OCI-LY3 (cell line): ENCODE results near the gene LAG3.

ENCODE experiments used
- H2AFZ ChIP-seq: fragments of 200-600, 300-600 bp; shearing (Covaris generic); 2 replicates; pipeline ENCODE4 v1.6.0; 2014; ENCODE audit warnings: antibody characterized with exemption, low read depth, low read length
- H3K27ac ChIP-seq: fragments of 200-600, 300-600 bp; sonication (generic); 2 replicates; pipeline ENCODE4 v1.5.1; 2014; ENCODE audit warnings: mild to moderate bottlenecking, low read length, moderate library complexity, mixed read lengths
- H3K27me3 ChIP-seq: fragments of 200-600, 300-600 bp; sonication (generic); 2 replicates; pipeline ENCODE4 v1.6.1; 2014; ENCODE audit warnings: low read depth, low read length, mixed read lengths
- H3K36me3 ChIP-seq: fragments of 200-600, 300-600 bp; sonication (generic); replicated peaks from 2 replicates; pipeline ENCODE3; 2014; ENCODE audit warnings: low read depth, low read length, mixed read lengths
- H3K4me1 ChIP-seq: fragments of 300-600, 200-600 bp; sonication (generic); 2 replicates; pipeline ENCODE4 v1.6.1; 2014; ENCODE audit warnings: low read length, mixed read lengths
- H3K4me2 ChIP-seq: fragments of 200-600, 300-600 bp; sonication (generic); 2 replicates; pipeline ENCODE4 v1.6.1; 2014; ENCODE audit warnings: low read length, mixed read lengths
- H3K4me3 ChIP-seq: fragments of 300-600, 200-600 bp; sonication (generic); 2 replicates; pipeline ENCODE4 v1.5.1; 2014; ENCODE audit warnings: antibody characterized with exemption, mild to moderate bottlenecking, low read length, moderate library complexity
- H3K79me2 ChIP-seq: fragments of 300-600, 200-600 bp; shearing (Covaris generic); 2 replicates; pipeline ENCODE4 v1.6.1; 2014; ENCODE audit warnings: mild to moderate bottlenecking, low read length, mixed read lengths
- H3K9ac ChIP-seq: fragments of 300-600, 200-600 bp; shearing (Covaris generic); 2 replicates; pipeline ENCODE4 v1.6.0; 2014; ENCODE audit warnings: mild to moderate bottlenecking, low read length, moderate library complexity
- H3K9me3 ChIP-seq: fragments of 200-600, 300-600 bp; shearing (Covaris generic); 2 replicates; pipeline ENCODE4 v1.6.1; 2014; ENCODE audit warnings: low read length, mixed read lengths; ENCODE audit not compliant: insufficient read depth
- H4K20me1 ChIP-seq: fragments of 200-600, 300-600 bp; sonication (generic); 2 replicates; pipeline ENCODE4 v1.6.1; 2016; ENCODE audit warnings: low read length, mixed read lengths; ENCODE audit not compliant: insufficient read depth
- EZH2phosphoT487 ChIP-seq: fragments of 200-600 bp; shearing (Covaris generic); IDR thresholded peaks from 2 replicates; pipeline ENCODE4 v1.6.1; 2018; ENCODE audit warnings: antibody characterized with exemption, mixed run types, low read depth
- TF ChIP-seq, protein P1 (sequence below): fragments of 200-600, 300-600 bp; sonication (generic); IDR thresholded peaks from 2 replicates; pipeline ENCODE4 v1.5.1; 2014; ENCODE audit warnings: antibody characterized with exemption, low read length, low read depth

The LAG3 gene

GRCh38 chr12:6810758-6811157 is 38.4 kb downstream of the LAG3 start:
- Histone ChIP-seq H3K9ac (peak overlapping the region; percentile 29; the same call in 1 of the 2 replicates), H3K36me3 (no peaks in the 10 kb centered on the region)

GRCh38 chr12:6813363-6813762 is 41.0 kb downstream of the LAG3 start:
- TF ChIP-seq, protein P1, sequence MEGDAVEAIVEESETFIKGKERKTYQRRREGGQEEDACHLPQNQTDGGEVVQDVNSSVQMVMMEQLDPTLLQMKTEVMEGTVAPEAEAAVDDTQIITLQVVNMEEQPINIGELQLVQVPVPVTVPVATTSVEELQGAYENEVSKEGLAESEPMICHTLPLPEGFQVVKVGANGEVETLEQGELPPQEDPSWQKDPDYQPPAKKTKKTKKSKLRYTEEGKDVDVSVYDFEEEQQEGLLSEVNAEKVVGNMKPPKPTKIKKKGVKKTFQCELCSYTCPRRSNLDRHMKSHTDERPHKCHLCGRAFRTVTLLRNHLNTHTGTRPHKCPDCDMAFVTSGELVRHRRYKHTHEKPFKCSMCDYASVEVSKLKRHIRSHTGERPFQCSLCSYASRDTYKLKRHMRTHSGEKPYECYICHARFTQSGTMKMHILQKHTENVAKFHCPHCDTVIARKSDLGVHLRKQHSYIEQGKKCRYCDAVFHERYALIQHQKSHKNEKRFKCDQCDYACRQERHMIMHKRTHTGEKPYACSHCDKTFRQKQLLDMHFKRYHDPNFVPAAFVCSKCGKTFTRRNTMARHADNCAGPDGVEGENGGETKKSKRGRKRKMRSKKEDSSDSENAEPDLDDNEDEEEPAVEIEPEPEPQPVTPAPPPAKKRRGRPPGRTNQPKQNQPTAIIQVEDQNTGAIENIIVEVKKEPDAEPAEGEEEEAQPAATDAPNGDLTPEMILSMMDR, result no peak
- no peak for TF ChIP-seq EZH2phosphoT487
- H3K36me3 ChIP-seq, result no peaks in the 10 kb centered on the region
- no peak overlapping the region for H3K9ac ChIP-seq
- no peaks in the 10 kb centered on the region for H4K20me1 ChIP-seq
- H3K4me3 ChIP-seq, result no peak overlapping the region
- peak overlapping the region; percentile 79; the same call in 1 of the 2 replicates for H3K4me2 ChIP-seq
- H3K9me3 ChIP-seq, result no peaks in the 10 kb centered on the region
- no peak overlapping the region for H2AFZ ChIP-seq
- peaks cover 32% of the 10 kb centered on the region for H3K4me1 ChIP-seq
- H3K79me2 ChIP-seq, result no peaks in the 10 kb centered on the region
- peaks cover 14% of the 10 kb centered on the region for H3K27me3 ChIP-seq
- no peak overlapping the region for H3K27ac ChIP-seq

More at GRCh38 chr12:6810758-6811157, 38.4 kb downstream of the LAG3 start:
- no peak for TF ChIP-seq EZH2phosphoT487
- TF ChIP-seq, protein P1, result no peak
- peak overlapping the region; percentile 97 for H2AFZ ChIP-seq
- H3K4me2 ChIP-seq, result peak overlapping the region; percentile 50
- no peaks in the 10 kb centered on the region for H4K20me1 ChIP-seq
- no peaks in the 10 kb centered on the region for H3K79me2 ChIP-seq
- peaks cover 26% of the 10 kb centered on the region for H3K4me1 ChIP-seq
- peak overlapping the region; percentile 14; the same call in 1 of the 2 replicates for H3K4me3 ChIP-seq
- no peaks in the 10 kb centered on the region for H3K9me3 ChIP-seq
- peaks cover 14% of the 10 kb centered on the region for H3K27me3 ChIP-seq
- H3K27ac ChIP-seq, result peak overlapping the region; percentile 36

DNA sequence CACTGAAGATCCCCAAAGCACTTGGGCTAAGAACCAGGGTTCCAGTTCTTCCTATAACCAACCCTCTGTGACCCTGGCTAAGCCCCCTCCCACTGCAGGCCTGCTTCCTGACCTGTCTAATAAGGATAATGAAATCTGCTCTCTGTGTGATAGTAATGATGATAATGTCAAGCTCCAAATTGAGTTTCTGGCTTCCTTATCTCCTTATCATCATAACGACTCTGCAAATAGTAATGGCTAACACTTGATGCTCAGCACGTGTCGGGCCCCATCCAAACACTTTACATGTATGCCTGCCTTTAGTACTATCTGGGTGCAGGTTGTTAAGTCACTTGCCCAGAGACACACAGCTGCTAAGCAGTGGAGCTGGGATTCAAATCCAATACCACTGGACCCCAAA is 44.3 kb downstream of the LAG3 start:
- peaks cover 34% of the 10 kb centered on the region for H3K27me3 ChIP-seq
- no peak overlapping the region for H3K4me2 ChIP-seq

DNA sequence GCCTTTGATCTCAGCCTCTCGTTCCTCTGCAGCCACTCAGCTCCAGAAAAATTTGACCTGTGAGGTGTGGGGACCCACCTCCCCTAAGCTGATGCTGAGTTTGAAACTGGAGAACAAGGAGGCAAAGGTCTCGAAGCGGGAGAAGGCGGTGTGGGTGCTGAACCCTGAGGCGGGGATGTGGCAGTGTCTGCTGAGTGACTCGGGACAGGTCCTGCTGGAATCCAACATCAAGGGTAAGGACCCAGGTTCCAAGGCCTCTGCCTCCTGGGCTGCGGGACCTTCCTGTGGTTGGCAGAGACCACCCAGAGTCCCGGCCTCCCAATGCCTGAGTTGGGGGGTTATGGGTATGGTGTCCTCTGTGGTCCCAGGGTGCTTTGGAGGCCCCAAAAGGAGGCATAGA is 44.8 kb downstream of the LAG3 start:
- Histone ChIP-seq H3K36me3 (no peaks in the 10 kb centered on the region), H3K27me3 (peaks cover 38% of the 10 kb centered on the region), H3K4me2 (no peak overlapping the region), H3K4me1 (peaks cover 18% of the 10 kb centered on the region), H3K9me3 (no peaks in the 10 kb centered on the region), H3K79me2 (no peaks in the 10 kb centered on the region), H4K20me1 (no peaks in the 10 kb centered on the region), H3K27ac (no peak overlapping the region), H2AFZ (no peak overlapping the region), H3K9ac (no peak overlapping the region), H3K4me3 (no peak overlapping the region)
- TF ChIP-seq EZH2phosphoT487, result no peak
- TF ChIP-seq, protein P1, result no peak

More for the DNA sequence above, 44.3 kb downstream of the LAG3 start:
- Histone ChIP-seq H3K4me3 (no peak overlapping the region), H3K27ac (no peak overlapping the region), H4K20me1 (no peaks in the 10 kb centered on the region), H2AFZ (no peak overlapping the region), H3K36me3 (no peaks in the 10 kb centered on the region), H3K79me2 (no peaks in the 10 kb centered on the region), H3K9ac (no peak overlapping the region), H3K9me3 (no peaks in the 10 kb centered on the region), H3K4me1 (peaks cover 20% of the 10 kb centered on the region)
- no peak for TF ChIP-seq EZH2phosphoT487
- TF ChIP-seq, protein P1, result no peak
